C4-2B (cell line): ENCODE results near the gene MRPL14.

Experiments used
- CTCF ChIP-seq: fragments of 450-650 bp; conservative IDR thresholded peaks from 2 replicates; pipeline ENCODE4 v1.5.1; 2017; ENCODE audit warnings: mild to moderate bottlenecking
- ZFX ChIP-seq: fragments of 450-650 bp; IDR thresholded peaks from 2 replicates; pipeline ENCODE4 v1.6.1; 2017

DNA sequence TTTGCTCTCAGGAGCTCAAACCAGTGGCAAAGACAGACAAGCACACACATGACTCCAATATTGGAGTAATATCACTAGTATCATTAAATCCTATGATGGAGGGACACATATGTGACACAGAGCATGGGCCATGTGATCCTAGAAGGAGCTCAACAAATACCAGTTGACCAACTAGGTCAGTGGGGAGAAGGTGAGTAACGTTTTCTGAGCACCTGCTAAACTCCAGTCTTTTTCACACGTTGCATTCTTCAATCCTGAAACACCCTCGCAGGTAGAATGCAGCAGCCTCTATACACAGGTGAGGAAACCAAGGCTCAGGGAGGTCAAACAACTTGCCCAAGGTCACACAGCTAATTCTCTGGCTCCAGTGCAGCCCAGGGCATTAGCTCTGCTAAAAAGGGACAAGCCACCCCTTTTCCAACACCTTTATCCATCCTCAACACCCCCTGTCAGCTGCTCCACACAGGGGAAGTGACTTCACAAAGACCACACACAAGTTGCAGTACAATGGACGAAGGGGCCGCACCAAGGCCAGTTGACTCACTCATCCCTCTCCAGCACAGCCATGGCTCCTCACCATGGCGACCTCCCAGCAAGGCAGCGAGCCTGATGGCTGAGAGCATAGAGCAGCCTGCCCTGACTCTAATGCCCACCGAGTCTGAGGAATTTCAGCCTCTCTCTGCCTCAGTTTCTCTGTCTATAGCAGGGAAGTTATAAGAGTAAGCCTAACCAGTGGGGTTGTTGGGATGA is 35.8 kb upstream of the MRPL14 start:
- no peak for TF ChIP-seq CTCF
- TF ChIP-seq ZFX, result no peak
